ENCODE measurements around the gene LRWD1. TPM values are rescaled to one million over a fixed set of nuclear protein-coding genes. Genes with fewer than 3 reads are reported as not detected.
"Not testable (repeated sequence)": the region's sequence is repeated elsewhere in the genome, so short reads cannot be mapped to it uniquely, and the experiment has no call there.

The LRWD1 gene
- total and polyA plus RNA-seq, 8 donors: 12.9 to 22.2 (median 16.3) TPM

- ATAC-seq (peak; percentile 73), DNase-seq (no peak)
- intact Hi-C loops (cut with DNase I): no loop called here
Measured at GRCh38 chr7:102453319-102453718, 11.5 kb upstream of the LRWD1 start.

GRCh38 chr7:102454468-102454867 is 10.3 kb upstream of the LRWD1 start:
- H3K27me3 ChIP-seq: no peaks in the 10 kb centered on the region
- peaks cover 0 to 48% of the 10 kb centered on the region in 2 donors for H3K36me3 ChIP-seq
- ATAC-seq: no peak
- H3K27ac ChIP-seq: no peak overlapping the region
- TF ChIP-seq CTCF (IDR thresholded peaks at IDR 0.05): no peak
- H3K4me1 ChIP-seq: no peaks in the 10 kb centered on the region
- intact Hi-C loops (cut with DNase I): no loop called here
- DNase-seq: no peak
- no peak overlapping the region for H3K4me3 ChIP-seq
- no peaks in the 10 kb centered on the region for H3K9me3 ChIP-seq

More at GRCh38 chr7:102453319-102453718, 11.5 kb upstream of the LRWD1 start:
- Histone ChIP-seq H3K4me1 (no peaks in the 10 kb centered on the region), H3K36me3 (peaks cover 0 to 48% of the 10 kb centered on the region in 2 donors), H3K9me3 (no peaks in the 10 kb centered on the region), H3K27ac (no peak overlapping the region), H3K4me3 (no peak overlapping the region), H3K27me3 (no peaks in the 10 kb centered on the region)
- no peak for TF ChIP-seq CTCF (IDR thresholded peaks at IDR 0.05)

DNA sequence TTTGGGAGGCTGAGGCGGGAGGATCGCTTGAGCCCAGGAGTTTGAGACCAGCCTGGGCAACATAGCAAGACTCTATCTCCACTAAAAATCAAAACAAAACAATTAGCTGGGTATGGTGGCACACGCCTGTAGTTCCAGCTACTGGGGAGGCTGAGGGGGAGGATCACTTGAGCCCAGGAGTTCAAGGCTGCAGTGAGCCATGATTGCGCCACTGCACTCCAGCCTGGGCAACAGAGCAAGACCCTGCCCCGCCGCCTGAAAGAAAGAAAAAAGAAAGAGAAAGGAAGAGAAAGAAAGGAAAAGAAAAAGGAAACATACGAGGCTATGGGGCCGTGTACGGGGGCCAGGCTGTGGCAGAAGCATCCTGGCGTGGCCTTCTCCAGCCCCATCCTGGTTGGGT is 9.9 kb upstream of the LRWD1 start:
- ATAC-seq; intact Hi-C loops (cut with DNase I); H3K27ac ChIP-seq; H3K4me1 ChIP-seq; DNase-seq; H3K9me3 ChIP-seq; H3K27me3 ChIP-seq; H3K4me3 ChIP-seq: not testable (repeated sequence)
- peaks cover 0 to 48% of the 10 kb centered on the region in 2 donors for H3K36me3 ChIP-seq

DNA sequence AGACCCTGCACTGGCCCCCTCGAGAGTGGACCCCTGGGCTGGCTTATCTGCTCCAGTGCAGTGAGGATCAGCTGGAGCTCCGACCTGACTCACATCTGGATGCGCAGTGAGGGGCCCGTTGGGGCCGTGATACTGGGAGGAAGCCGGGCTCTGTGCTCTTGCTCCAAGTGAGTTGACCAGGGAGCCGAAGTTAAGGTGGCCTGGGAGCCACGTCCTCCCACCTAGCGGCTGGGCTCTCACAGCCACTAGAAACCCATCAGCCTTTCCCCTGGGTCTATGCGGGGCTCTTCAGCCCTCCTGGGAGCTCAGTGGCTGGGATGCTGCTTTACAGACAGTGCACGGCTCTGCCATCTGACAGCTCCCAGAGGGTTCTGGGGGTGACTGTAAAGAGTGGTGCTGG is 9.2 kb upstream of the LRWD1 start:
- no peak for DNase-seq
- Histone ChIP-seq H3K27ac (no peak overlapping the region), H3K27me3 (no peaks in the 10 kb centered on the region), H3K36me3 (peaks cover 0 to 48% of the 10 kb centered on the region in 2 donors), H3K4me1 (no peaks in the 10 kb centered on the region), H3K9me3 (no peaks in the 10 kb centered on the region), H3K4me3 (no peak overlapping the region)
- TF ChIP-seq CTCF (IDR thresholded peaks at IDR 0.05): no peak
- intact Hi-C loops (cut with DNase I): no loop called here
- no peak for ATAC-seq

- no peak for DNase-seq
- Histone ChIP-seq H3K4me1 (no peaks in the 10 kb centered on the region), H3K27ac (no peak overlapping the region), H3K9me3 (no peaks in the 10 kb centered on the region), H3K27me3 (no peaks in the 10 kb centered on the region), H3K36me3 (peaks cover 0 to 48% of the 10 kb centered on the region in 2 donors), H3K4me3 (no peak overlapping the region)
- no peak for ATAC-seq
- intact Hi-C loops (cut with DNase I): no loop called here
- no peak for TF ChIP-seq CTCF (IDR thresholded peaks at IDR 0.05)
Measured at GRCh38 chr7:102456327-102456726, 8.5 kb upstream of the LRWD1 start.

- DNase-seq: no peak
- no peak overlapping the region for H3K27ac ChIP-seq
- TF ChIP-seq CTCF (IDR thresholded peaks at IDR 0.05): no peak
- no peaks in the 10 kb centered on the region for H3K9me3 ChIP-seq
- H3K4me1 ChIP-seq: no peaks in the 10 kb centered on the region
- no peak overlapping the region for H3K4me3 ChIP-seq
- ATAC-seq: no peak
- intact Hi-C loops (cut with DNase I): no loop called here
- H3K27me3 ChIP-seq: no peaks in the 10 kb centered on the region
- peaks cover 0 to 48% of the 10 kb centered on the region in 2 donors for H3K36me3 ChIP-seq
Measured at GRCh38 chr7:102457352-102457924, 7.3 kb upstream of the LRWD1 start.
